ENCODE results near the gene RBM44.

DNA sequence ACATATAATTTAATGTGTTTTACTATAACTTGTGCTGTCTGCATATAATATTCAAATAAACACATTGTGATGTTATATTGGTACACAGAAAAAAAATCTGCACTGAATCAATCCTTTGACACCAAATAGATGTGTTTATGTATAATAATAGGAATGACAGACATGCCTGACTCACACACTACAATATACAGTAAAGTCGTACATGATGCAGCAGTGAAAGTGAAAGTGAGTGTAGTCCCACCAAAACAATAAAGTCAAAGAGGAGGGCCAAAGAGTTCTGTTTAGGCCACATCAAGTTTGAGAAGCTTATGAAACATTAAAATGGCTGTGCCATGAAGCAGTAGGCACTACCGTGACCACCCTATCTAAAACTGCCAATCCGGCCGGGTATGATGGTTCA is 8.2 kb upstream of the RBM44 start:
- no peak for TF ChIP-seq POLR2A (IDR thresholded peaks at IDR 0.05)
- TF ChIP-seq CTCF (IDR thresholded peaks at IDR 0.05) = no peak
- no peak for TF ChIP-seq POLR2AphosphoS5 (IDR thresholded peaks at IDR 0.05)
